Measurements from ENCODE around the gene RAD51B.
"Not testable (repeated sequence)": the region's sequence is repeated elsewhere in the genome, so short reads cannot be mapped to it uniquely, and the experiment has no call there.

RAD51B gene

GRCh38 chr14:68219407-68219806, 399.8 kb downstream of the RAD51B start:
- no peak for FAIRE-seq

GRCh38 chr14:68221046-68221445, 401.5 kb downstream of the RAD51B start:
- FAIRE-seq, result not testable (repeated sequence)

GRCh38 chr14:68222154-68222553, 402.6 kb downstream of the RAD51B start:
- no peak for FAIRE-seq

GRCh38 chr14:68222726-68223125, 403.1 kb downstream of the RAD51B start:
- FAIRE-seq, result no peak

GRCh38 chr14:68223631-68224030, 404.1 kb downstream of the RAD51B start:
- peak; percentile 97 for FAIRE-seq

GRCh38 chr14:68225321-68225720, 405.7 kb downstream of the RAD51B start:
- no peak for FAIRE-seq

GRCh38 chr14:68226523-68226922, 406.9 kb downstream of the RAD51B start:
- no peak for FAIRE-seq

GRCh38 chr14:68228656-68229055, 409.1 kb downstream of the RAD51B start:
- FAIRE-seq, result no peak

- FAIRE-seq, result no peak
These were observed 410.0 kb downstream of the RAD51B start for GRCh38 chr14:68229423-68230100.

- FAIRE-seq, result no peak
These were observed 410.8 kb downstream of the RAD51B start for GRCh38 chr14:68230202-68230949.

GRCh38 chr14:68230950-68231717, 411.6 kb downstream of the RAD51B start:
- peak; percentile 99 for FAIRE-seq

- no peak for FAIRE-seq
These were observed 412.3 kb downstream of the RAD51B start for GRCh38 chr14:68231898-68232297.

- FAIRE-seq, result peak; percentile 99
These were observed 412.9 kb downstream of the RAD51B start for GRCh38 chr14:68232300-68233055.

- FAIRE-seq, result no peak
These were observed 413.7 kb downstream of the RAD51B start for GRCh38 chr14:68233101-68233784.

GRCh38 chr14:68234101-68234905, 414.7 kb downstream of the RAD51B start:
- FAIRE-seq, result no peak

GRCh38 chr14:68235011-68235410, 415.4 kb downstream of the RAD51B start:
- no peak for FAIRE-seq

GRCh38 chr14:68236582-68237458, 417.2 kb downstream of the RAD51B start:
- FAIRE-seq, result no peak

GRCh38 chr14:68238551-68238950, 419.0 kb downstream of the RAD51B start:
- no peak for FAIRE-seq

- FAIRE-seq, result no peak
These were observed 419.4 kb downstream of the RAD51B start for GRCh38 chr14:68238976-68239375.

All from TTC549 (cell line).